OCI-M2 (cell line): ENCODE data around the gene EDA.

Source experiments
- DNase-seq: peaks from one replicate; lab custom pipeline; 2025; ENCODE audit not compliant: unreplicated experiment; lab: John Stamatoyannopoulos, UW

The EDA gene

DNA sequence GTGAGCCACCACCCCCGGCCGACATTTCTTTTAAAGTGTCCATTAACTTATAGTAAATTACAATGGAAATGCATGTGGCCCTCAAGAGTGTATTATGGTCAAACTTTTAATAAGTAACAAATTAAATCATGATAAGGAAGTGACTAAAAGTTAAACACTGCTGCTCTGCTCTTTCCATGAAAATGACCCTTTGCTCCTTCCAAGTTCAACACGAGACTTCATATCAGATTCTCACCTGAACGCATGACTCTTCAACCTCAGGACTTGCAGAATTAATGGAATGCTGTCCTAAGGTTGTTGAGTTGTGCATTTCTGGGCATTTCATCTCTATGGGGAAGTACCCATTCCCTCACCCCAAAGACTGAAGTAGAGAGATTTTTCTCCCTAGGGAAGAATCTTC is 406.7 kb downstream of the EDA start:
- no peak for DNase-seq

DNA sequence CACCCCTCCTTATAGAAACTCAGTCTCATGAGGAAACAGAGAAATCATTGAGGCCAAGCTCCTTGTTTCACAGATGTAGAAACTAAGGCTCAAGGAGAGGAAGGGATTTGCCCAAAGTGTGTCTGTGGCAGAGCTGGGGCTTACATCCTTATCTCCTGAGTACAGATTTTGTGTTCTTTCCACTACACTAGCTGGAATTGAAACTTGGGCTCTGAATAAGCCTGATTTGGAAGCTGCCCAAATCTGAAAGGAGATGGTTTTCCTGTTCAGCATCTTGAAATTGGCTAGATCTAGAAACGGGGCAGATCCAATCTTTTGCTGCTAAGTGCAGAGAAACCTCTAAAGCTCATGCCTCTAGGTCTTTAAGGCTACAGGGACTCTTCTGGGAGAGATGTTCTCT is 409.6 kb downstream of the EDA start:
- no peak for DNase-seq

DNA sequence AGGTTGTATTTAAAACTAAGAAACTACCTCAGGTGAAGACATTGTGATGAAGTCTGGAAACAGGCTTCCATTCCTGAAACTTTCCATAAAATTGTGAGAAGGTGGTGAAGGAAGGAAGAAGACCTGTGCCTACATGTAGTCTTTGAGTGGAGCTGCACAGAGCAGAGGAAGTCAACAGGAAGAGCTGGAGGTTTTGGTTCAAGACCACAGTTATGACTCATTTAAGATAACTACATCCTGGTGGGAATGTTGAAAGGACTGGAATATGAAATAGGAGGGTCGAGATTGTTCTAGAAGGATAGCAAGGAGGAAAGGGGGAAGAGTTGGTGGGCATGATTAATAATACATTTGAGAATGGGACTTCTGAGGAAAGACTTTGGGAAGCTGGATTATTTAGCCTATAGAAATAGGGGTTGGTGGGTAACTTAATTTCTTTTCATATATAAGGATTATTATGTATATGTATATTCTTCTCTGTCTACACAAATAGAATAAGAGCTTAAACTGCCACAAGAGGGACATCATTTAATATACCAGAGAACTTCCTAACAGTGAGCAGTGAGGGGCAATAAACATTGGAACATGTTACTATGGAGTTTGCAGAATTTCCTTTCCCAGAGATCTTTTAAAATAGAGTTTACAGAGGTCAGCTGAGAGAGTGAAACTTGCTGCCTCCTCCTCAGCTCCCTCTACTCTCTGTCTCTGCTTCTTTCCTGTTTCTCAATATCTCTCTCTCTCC is 410.4 kb downstream of the EDA start:
- no peak for DNase-seq

DNA sequence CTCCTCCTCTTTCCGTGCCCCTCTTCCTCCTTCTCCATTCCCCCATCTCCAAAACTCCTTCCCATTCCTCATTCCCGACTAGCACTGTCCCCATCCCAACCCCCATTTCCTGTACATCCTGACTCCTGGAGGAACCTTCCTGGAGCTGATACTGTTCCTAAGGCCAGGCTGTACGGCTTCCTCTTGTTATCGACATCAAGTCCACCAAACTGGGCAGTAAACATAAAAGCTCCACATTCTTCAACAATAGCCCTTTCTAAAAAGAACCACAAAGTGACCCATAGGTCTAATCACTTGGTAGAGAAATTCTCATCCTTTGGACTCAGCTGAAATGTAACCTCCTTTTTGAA is 410.9 kb downstream of the EDA start:
- DNase-seq, result no peak

DNA sequence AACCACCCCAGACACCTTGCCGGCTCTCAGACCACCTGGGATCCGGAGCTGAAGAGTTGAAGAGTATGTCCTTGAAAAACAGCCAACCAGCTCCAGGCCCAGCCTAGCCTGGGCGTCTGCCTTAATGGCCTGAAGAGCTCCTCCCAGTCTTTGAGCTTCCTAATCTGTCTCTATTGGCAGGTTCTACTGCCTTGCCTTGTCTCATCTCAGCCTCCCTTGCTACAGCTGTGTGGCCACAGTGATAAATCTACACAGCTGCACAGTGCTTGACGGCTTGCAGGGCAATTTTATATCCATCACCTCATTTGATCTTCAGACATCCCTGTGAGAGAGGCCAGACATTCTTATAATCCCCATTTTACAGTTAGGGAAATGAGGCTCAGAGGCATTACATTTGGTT is 413.9 kb downstream of the EDA start:
- DNase-seq, result no peak

DNA sequence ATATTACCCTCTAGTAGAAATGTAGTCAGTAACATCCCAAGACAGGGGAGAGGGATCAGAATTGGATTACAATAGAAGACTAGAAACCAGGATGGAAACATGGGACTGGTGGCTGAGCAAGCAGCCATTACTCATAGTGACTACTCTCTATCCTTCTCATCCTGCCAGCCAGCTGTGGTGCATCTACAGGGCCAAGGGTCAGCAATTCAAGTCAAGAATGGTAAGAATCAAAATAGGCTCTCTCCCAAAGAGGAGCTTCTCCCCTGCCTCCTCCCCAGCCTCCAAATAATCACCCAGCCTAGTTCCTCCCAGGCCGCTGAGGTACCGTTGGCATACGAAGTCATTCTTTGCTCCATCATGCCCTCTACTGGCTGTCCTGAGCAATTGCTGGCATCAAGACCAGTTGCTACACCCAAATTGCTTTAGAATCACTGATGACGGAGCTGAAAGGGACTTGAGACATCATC is 414.4 kb downstream of the EDA start:
- peak; percentile 19 for DNase-seq

DNA sequence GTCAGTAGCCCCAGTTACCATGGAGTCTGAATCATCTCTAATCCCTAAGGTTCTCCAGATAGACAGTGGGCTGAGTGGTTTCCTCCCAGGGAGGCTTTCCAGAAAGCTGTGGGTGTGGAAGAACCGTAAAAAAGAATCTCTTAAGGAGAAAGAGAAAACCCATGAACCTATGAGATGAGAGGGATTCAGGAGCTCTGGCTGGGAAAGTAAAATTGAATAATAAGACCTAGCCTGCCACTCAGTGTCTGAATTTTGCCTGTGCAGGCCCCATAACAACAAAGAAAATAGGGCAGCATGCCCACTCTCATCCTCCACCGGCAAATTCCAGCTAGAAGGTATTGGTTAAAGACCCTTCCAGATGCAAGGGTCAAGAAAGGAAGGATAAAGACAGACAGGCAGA is 416.9 kb downstream of the EDA start:
- no peak for DNase-seq

DNA sequence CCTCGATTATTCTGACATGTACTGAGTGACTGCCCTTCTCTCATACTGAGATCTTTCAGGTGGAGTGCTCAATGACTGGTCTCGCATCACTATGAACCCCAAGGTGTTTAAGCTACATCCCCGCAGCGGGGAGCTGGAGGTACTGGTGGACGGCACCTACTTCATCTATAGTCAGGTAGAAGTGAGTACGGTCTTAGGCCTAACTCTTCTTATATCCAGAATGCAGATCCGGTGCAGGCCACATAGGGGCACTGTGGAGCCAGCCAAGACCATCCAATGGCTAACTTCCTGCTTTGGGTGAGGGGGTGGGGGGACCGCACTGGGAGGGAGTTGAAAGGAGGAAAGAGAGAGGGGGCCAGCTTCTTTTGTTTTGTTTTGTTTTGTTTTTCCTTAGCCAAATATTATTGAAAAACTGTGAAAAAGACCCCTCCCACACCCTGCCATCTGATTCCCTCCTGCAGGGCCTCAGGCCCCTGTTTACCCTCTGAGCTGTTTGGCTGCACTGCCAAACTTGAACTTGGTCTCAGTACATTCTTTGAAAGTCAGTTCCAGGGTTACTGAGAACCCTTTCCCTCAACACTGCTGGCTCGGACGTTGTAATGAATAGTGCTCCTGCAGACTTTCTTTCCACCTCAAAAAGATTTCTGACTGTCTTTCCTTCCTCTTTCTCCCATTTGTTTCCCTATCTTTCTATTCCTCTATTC is 417.6 kb downstream of the EDA start:
- no peak for DNase-seq

DNA sequence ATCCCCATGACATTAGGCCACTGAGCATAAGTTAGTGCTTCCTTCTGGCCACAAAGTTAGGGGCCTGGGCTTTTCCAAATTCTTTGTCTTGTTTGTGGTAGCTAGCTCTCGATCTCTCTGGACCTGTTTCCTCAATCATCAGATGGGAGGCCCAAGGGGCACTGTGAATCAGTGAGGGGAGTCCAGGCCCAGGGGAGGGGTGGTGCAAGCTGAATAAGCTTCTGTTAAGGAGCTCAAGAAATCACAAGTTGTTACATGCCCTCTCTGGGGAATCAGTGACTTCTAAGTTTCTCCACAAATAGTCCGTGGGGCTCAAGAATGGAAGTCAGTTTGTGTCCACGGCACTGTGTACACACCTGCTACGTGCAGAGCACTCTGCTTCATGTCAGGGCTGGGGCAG is 418.7 kb downstream of the EDA start:
- no peak for DNase-seq

DNA sequence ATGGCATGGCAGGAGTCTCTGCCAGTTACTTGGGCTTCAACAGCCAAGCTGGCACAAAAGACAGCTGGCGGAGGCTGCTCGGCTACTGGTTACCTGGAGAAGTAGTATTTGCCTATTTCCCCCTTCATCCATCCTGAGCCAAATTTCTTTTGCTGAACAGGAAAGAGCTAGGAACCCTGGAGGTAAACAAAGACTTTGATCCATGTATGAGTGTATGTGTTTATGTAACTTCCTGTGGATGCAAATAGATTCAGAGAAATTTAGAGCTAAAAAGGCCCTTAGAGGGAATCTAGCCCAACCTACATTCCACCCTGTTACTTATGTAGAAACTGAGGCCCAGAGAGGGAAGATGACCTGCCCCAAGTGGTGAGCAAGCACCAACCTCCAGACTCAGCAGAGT is 422.6 kb downstream of the EDA start:
- no peak for DNase-seq

DNA sequence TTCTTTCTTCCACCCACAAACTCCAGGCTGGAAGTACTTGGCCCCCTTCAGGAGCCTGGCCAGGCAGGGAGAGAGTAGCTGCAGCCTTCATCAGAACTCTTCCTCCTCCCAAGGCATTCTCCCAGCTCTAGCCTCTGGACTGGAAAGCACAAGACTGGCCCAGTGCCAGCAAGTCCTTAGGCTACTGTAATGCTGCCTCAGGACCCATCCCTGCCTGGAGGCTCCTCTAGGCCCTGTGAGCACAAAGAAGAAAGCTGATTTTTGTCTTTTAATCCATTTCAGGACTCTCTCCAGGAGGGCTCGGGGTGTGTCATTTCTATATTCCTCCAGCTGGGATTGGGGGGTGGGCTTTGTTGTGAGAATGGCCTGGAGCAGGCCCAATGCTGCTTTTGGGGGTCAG is 423.0 kb downstream of the EDA start:
- DNase-seq, result no peak

DNA sequence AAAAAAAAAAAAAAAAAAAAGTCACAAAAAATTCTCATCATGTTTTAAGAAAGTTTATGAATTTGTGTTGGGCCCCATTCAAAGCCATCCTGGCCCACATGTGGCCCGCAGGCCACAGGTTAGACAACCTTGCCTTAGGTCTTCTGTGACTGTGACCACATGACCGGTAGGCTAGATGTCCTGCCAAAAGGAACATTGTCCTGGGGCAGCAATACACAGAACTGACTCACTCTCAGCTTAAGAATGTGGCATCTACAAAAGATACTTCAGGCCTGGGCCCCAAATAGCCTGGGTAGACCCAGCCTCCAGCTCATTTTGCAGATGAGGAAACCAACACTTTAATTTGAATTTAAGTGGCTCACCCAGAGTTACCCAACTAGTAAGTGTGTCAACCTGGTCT is 423.8 kb downstream of the EDA start:
- no peak for DNase-seq

DNA sequence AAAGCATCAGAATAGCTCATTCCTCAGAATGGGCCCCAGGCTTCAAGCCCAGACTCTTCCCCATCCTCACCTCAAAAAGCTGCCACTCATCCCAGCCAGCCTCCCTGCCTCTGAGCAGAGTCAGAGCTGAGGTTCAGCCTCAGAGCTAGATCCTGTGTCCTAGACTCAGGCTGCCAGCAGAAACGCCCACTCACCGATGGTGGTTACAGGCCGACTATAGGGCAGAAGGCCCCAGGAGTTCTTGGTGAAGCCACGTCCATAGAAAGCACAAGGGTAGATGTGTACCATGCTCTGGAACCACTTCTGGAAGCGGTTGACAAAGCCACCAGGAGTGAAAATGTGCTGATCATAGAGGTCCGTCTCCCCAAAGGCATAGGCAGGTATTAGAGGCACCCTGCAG is 426.1 kb downstream of the EDA start:
- no peak for DNase-seq

DNA sequence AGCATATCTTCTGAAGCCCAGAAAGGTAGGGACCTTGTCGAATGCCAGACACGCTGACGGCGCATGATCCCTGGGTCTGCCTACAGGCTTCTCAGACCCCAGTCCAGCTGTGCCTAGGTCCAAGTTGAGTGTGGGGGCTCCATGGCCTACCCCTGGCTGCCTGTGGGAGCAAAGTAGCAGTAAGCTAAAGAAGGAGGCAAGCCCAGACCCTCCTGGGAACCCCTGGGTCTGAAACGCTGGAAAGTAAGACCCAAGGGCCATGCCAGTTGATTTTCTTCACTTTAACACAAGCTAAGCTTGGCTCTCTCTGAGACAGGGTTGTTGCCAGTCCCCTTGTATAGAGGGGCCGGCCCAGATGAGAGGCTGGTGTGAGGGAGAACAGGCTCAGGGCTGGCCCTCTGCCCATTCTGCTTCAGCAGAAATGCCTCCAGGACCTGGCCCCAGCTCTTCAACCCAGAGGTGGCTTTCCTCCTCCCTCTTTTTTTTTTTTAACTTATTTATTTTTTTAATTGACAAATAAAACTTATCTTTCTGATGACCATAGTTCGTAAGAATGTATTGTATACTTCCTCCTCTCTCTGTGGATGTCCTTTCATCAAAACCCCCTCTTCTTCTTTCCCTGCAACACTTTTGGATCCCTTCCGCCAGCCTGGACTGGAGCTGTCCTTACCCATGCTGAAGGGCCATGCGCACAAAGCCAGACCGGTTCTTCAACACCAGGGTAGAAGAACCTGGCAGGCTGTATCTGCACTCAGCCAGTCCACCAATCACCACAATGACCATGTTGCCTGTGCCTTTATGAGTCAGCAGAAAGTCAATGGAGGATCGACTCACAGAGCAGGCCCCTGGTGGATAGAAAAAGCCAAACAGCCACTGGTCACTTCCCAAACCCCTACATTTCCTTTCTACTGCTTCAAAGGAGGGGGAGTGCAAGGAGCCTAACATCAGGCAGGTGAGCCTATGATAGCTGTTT is 426.8 kb downstream of the EDA start:
- no peak for DNase-seq

DNA sequence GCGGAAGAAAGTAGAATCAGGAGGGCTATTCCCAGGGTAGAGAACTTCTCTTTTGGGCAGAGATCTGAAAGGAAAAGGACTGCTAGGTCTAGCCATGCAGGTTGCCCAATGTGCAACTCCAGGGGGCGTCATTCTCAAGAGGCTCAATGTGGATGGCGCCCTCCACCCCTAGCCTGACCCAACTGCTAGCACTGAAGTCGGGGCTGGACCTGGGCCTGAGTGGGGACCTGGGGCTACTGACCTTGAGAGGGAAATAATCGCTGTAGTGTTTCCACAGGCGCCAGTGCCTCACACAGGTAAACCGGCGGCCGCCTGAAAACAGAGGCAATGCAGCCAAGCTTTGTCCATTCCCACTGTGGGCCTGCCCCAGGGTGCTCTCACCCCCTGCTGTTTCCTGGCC is 427.8 kb downstream of the EDA start:
- no peak for DNase-seq

DNA sequence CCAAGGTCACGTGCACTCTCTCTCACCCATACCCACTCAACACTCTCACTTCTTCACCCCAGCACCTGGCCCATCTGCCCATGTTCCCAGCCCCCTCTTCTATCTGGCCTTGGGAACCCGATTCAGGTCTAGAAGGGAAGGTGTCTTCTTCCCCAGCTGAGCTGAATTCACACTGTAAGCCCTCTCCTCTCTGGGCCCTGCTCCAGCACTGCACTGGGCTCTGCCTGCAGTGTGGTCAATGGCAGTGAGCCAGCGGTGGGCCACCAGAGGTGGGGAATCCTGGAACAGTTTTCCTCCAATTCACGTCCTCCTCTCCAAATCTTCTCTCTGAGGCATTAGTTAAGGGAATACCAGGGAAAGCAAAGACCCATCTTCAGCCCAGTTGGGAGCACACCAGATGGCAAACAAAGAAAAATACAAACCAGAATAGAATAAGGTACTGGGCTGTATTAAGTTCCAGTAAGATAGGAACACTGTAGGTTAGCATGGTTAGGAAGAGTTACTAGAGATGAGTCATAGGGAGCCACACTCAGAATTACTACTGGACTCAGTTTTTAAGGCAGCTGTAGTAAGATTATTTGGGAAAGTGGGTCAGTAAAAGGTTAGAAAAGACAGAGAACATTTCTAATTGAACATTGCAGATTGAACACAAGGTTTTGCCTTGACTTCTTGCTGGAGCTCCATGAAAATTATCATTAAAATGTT is 428.8 kb downstream of the EDA start:
- DNase-seq, result no peak

DNA sequence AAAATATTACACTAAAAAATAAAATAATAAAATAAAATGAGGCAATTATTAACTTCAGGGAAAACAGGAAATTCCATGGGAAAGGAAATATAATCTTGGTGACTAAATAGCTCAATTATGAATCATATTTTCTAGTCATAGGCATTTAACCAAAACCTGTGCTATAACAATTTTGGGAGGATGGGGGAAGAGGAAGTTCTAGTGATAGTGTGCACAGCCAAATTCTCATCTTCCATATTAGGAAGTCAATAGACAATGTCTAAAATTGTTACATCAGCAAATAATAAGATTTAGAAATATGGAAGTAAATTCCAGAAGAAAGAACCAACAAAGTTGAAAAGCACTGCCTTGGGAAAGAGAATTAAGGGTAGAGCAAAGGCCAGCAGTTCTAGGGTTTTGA is 431.1 kb downstream of the EDA start:
- DNase-seq, result no peak

DNA sequence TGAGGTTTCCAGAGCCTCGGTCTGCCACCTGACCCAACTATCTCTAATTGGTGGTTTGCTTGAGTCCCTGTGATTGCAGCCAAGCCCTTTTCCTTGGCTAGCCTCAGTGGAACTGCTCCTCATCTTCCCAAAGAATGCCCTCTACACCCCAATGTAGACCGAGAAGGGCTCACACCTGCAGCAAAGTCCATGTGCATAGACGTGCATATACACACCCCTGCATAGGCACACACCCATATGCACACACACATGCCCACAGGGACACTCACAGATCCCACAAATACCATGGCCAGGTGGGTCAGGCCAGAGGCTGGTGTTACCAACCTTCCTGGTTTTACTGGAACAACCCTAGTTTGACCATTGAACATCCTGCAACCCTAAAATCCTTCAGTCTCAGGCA is 433.5 kb downstream of the EDA start:
- no peak for DNase-seq

DNA sequence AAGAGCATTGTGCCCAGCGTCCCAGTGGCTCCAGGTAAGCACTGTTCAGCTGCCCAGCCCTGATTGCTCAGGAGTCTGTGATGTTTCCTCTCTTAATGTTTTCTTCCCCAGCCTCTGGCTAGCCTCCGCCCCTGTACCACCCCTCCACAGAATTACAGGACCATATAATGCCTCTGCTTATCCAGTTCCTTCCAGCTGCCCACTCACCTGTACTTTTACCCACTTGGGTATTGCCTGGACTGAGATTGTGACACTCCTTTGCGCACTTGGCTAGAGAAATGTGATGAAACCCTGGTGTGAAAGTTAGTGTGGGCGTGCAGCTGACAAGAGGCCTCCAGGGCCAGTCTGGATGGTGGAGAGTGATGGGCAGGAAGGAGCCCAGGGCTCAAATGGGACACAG is 434.0 kb downstream of the EDA start, which contains the start of gene AWAT2:
Gene AWAT2, minus strand, starts transcription at position 14 of the 400 bp plus-strand sequence. Its CDS starts 6 bp downstream, at position 8.
- no peak for DNase-seq

DNA sequence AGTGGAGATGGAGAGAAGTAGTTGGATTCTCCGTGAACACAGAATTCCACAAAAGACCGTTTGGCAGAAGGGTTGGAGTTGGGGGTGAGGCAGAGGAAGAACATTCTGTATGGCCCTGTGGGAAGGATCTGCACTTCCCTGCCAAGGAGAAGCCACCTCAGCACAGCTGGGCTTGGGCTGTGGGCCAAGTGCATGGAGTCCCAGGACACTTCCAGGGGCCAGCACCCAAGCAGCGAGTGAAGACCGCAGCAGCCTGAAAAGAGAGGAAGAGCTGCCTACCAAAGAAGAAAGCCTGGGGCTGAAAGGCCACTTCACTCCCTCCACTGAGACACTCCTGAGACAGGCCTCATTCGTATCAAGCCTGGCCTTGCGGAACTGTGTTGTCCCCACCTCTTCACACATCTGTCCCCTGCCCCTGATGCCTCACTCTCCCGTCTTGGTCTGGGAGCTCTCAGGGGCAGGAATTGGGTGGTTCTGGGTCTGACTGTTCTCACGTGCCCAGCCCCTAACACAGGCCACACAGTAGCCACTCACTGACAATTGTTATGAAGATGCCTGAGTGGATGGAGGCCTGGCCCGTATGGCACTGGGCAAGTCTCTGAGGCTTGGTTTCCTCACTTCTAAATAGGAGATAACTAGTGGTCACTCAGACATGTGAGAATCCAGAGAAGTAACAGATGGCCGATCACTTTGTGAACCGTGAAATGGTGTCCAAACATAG is 437.1 kb downstream of the EDA start:
- DNase-seq, result no peak
